Measurements from ENCODE around the gene ACOX3. TPM values are rescaled to one million over a fixed set of nuclear protein-coding genes. Genes with fewer than 3 reads are reported as not detected.

Gene ACOX3
- total and polyA plus RNA-seq, 10 of the 15 experiments (the other 5 are each of a cell fraction or from before 2014, with no cell fraction given): 2.0 to 24.5 (median 14.0) TPM

DNA sequence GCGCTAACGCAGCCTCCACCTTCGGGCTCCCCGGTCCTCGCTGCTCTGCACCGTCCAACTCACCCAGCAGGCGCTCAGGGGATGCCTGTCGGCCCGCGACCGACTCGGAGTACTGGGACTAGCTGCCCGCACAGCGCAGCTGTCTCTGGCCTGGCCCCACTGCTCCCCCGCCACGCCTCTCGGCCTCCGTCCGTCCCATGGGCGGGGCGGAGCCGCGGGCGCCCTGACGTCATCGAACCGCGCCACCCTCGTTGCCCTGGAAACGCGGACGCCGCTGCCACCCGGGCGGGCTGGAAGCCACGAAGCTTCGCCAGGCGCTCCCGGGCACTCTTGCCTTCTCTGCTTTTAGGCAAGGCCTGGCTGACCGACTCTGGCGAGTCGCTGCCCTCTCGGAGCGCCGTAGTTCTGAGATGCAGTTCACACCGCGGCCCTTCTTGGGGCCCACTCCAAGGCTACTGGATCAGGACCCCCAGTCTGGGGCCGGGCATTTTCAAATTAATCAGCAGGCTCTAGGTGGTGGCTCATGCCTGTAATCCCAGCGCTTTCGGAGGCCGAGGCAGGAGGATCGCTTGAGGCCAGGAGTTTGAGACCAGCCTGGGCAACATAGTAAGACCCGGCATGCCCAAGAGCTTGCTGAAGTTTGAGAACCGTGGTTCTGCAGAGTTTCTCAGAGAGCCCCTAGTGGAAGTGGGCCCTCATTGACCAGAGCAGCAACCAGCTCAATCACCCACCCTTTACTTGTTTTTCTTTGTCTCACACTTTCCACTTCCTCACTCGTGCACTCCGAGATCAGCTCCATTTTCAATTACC is 12.0 kb downstream of the ACOX3 start (continued):
- no peak for TF ChIP-seq ZNF687 (IDR thresholded peaks at IDR 0.05)
- TF ChIP-seq CBX3 (IDR thresholded peaks at IDR 0.05; ENCODE audit: borderline replicate concordance, low read depth): no peak
- no peak for TF ChIP-seq SREBF1 (IDR thresholded peaks at IDR 0.05; ENCODE audit: low read length)
- peak; percentile 44 for TF ChIP-seq RELA (IDR thresholded peaks at IDR 0.05; ENCODE audit: borderline replicate concordance, partially characterized antibody)
- TF ChIP-seq YBX1 (IDR thresholded peaks at IDR 0.05): no peak
- TF ChIP-seq HDGF (IDR thresholded peaks at IDR 0.05): no peak
- TF ChIP-seq CHD4 (IDR thresholded peaks at IDR 0.05): no peak
- TF ChIP-seq MYB (IDR thresholded peaks at IDR 0.05; ENCODE audit: borderline replicate concordance, low read depth, low read length): no peak
- TF ChIP-seq POLR2A (IDR thresholded peaks at IDR 0.05; ENCODE audit: low read depth, low read length): peak; percentile 89
- TF ChIP-seq ZNF274 (IDR thresholded peaks at IDR 0.05; ENCODE audit: insufficient read depth, insufficient read length): no peak
- no peak for TF ChIP-seq NFXL1 (IDR thresholded peaks at IDR 0.05; ENCODE audit: borderline replicate concordance)
- no peak; the same call in 1 of the 2 replicates for TF ChIP-seq JUND (IDR thresholded peaks at IDR 0.05; ENCODE audit: low read depth, low read length)
- TF ChIP-seq BRCA1 (IDR thresholded peaks at IDR 0.05; ENCODE audit: low read depth, low read length): no peak
- peak; percentile 65; the same call in 1 of the 2 replicates for TF ChIP-seq BACH1 (IDR thresholded peaks at IDR 0.05; ENCODE audit: borderline replicate concordance)
- TF ChIP-seq NRF1 (conservative IDR thresholded peaks at IDR 0.05; ENCODE audit: low read depth, low read length): no peak
- TF ChIP-seq SPI1 (IDR thresholded peaks at IDR 0.05; ENCODE audit: borderline replicate concordance, insufficient read depth, low read depth, low read length): no peak
- peak; percentile 22 for TF ChIP-seq MYC (IDR thresholded peaks at IDR 0.05; ENCODE audit: insufficient read depth, insufficient read length, insufficient replicate concordance, low read length, severe bottlenecking)
- no peak for TF ChIP-seq PAX5 (IDR thresholded peaks at IDR 0.05; ENCODE audit: borderline replicate concordance, low read depth, low read length)
- TF ChIP-seq FOXK2 (IDR thresholded peaks at IDR 0.05): no peak
- TF ChIP-seq E2F8 (IDR thresholded peaks at IDR 0.05; ENCODE audit: low read depth, partially characterized antibody): no peak
- no peak for TF ChIP-seq BCL11A (IDR thresholded peaks at IDR 0.05; ENCODE audit: low read depth, low read length)
- peak; percentile 79 for TF ChIP-seq TCF3 (IDR thresholded peaks at IDR 0.05; ENCODE audit: borderline replicate concordance, insufficient read depth, low read depth, low read length)
- TF ChIP-seq RFX5 (IDR thresholded peaks at IDR 0.05; ENCODE audit: low read depth, low read length): no peak
- TF ChIP-seq MEF2B (IDR thresholded peaks at IDR 0.05; ENCODE audit: partially characterized antibody, poor library complexity, severe bottlenecking): no peak
